HG03025 (cell line): Measurements from ENCODE around the gene MYMX.

Experiments used
- ATAC-seq: cut with Tn5 transposase; IDR thresholded peaks from one replicate; pipeline ENCODE4 v1.9.1; 2021; ENCODE audit warnings: mild to moderate bottlenecking, moderate library complexity; ENCODE audit not compliant: unreplicated experiment, low FRiP score

MYMX gene

GRCh38 chr6:44262467-44263353 is 46.0 kb downstream of the MYMX start:
- ATAC-seq: no peak

DNA sequence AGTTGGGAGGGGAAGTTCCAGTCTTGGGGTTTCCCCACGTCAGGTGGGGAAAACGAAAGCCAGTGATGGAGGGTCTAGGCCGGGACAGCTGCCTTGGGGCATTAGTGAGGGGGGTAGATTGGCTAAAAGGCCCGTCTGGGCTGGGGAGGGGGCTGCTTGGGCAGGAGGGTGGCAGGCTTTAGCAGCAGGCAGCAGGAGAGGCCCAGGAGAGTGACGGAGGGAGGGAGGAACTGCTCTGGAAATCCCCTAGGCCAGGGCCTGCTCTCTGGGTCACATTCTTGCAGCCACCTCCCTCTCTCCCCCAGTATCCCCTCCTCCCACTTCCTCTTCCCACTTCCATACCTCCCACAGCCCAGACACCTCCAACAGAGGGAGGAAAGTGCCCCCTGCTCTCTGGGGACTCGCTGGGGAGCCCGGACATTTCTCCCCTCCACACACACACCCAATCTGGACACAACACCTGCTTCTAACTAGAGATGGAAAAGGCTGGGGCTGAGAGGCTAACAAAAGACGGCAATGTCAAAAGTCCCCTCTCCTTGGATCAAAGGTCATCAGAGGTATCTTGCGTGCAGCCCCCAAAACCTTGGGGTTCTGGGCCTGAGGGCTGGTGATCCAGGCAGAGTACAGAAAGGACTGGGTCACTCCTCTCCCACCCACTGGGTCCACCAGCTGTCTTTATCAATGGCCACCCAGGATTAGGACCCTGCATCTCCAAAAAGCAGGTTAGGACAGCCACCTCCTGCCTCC is 46.8 kb downstream of the MYMX start:
- no peak for ATAC-seq

DNA sequence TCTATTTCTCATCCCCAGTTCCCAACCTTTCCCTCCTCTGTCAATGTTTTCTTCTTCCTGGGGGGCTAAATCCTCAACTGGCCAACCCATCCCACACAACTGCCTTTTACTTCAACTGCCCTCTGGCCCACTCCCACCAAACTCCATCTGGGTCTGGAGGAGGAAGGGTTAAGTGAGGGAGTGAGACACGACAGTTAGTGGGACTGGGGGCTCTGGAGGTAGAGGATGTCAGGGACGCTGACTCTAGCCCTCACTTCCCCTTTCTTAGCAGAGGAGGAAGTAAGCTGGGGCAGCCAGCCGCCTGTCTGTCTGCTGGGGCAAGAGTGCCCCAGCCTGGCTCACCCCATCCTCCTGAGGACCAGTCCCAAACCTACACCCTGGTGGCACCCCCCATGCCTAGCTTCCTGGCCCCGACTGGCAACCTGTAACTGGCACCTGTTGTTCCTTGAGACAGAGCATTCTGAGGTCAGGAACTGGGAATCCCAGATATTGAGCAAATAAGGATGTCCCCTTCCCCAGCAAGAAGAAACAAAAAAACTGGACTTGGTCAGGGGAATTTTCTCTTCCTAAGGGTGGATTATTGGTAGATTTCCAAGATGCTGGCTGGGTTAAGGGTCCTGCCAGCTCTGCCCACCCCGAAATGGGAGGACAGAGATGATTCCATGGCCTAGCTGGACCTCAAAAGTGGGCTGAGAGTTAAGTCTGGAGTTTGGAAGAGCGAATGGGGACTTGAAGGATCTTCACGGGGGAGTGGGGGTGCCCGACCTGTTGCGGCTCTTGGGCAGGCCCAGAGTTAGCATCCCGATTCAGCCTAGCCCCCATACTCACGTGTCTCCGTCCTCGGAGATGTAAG is 47.7 kb downstream of the MYMX start:
- no peak for ATAC-seq

GRCh38 chr6:44265007-44265721 is 48.4 kb downstream of the MYMX start, which contains the start of gene NFKBIE:
Gene NFKBIE (minus strand): TSS chr6:44265551. CDS start chr6:44265346, 205 bp downstream.
- peak; percentile 28 for ATAC-seq

GRCh38 chr6:44265722-44266233 is 49.1 kb downstream of the MYMX start:
- ATAC-seq: no peak

DNA sequence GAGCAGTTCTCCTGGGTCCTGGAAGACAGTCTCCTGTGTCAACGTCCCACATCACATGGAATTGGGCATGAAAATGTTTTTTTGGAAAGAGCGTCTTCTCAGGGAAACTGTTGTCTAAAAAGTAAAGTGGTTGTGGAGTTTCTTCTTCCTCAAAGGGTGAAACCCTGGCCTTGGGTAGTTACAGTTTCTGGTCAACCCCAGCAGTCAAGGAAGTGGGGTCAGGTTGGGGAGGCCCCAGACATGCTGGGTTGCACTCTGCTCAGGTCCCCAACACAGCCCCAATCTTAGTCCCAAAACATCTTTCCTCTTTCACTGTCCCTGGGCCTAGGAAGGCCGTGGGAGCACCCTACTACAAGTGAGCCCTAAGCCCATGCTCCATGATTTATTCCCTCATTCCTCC is 49.6 kb downstream of the MYMX start:
- no peak for ATAC-seq

- no peak for ATAC-seq
Measured at GRCh38 chr6:44267252-44267651, 50.5 kb downstream of the MYMX start.
